Measurements from ENCODE around the gene AQP12B. TPM values are rescaled to one million over a fixed set of nuclear protein-coding genes. Genes with fewer than 3 reads are reported as not detected.

Gene AQP12B
- polyA plus RNA-seq, 1 donor from 2014 or later: not detected

GRCh38 chr2:240728827-240729226, 46.1 kb upstream of the AQP12B start:
- no peaks in the 10 kb centered on the region for H3K9me3 ChIP-seq (ENCODE audit: low read length)
- H4K20me1 ChIP-seq (ENCODE audit: insufficient read depth): no peaks in the 10 kb centered on the region
- TF ChIP-seq TAF1 (IDR thresholded peaks at IDR 0.05; ENCODE audit: low read depth) (no peak), RAD21 (conservative IDR thresholded peaks at IDR 0.05) (no peak), EZH2 (IDR thresholded peaks at IDR 0.05; ENCODE audit: borderline replicate concordance, insufficient read depth, low read length, poor library complexity, severe bottlenecking) (no peak), MXI1 (conservative IDR thresholded peaks at IDR 0.05; ENCODE audit: poor library complexity, severe bottlenecking) (no peak), POLR2AphosphoS5 (IDR thresholded peaks at IDR 0.05) (peak; percentile 31), SMC3 (conservative IDR thresholded peaks at IDR 0.05; ENCODE audit: poor library complexity) (no peak), EP300 (conservative IDR thresholded peaks at IDR 0.05; ENCODE audit: poor library complexity, severe bottlenecking) (peak; percentile 15), CTCF (IDR thresholded peaks at IDR 0.05; ENCODE audit: poor library complexity, severe bottlenecking) (no peak)
- TF ChIP-seq, protein P1, sequence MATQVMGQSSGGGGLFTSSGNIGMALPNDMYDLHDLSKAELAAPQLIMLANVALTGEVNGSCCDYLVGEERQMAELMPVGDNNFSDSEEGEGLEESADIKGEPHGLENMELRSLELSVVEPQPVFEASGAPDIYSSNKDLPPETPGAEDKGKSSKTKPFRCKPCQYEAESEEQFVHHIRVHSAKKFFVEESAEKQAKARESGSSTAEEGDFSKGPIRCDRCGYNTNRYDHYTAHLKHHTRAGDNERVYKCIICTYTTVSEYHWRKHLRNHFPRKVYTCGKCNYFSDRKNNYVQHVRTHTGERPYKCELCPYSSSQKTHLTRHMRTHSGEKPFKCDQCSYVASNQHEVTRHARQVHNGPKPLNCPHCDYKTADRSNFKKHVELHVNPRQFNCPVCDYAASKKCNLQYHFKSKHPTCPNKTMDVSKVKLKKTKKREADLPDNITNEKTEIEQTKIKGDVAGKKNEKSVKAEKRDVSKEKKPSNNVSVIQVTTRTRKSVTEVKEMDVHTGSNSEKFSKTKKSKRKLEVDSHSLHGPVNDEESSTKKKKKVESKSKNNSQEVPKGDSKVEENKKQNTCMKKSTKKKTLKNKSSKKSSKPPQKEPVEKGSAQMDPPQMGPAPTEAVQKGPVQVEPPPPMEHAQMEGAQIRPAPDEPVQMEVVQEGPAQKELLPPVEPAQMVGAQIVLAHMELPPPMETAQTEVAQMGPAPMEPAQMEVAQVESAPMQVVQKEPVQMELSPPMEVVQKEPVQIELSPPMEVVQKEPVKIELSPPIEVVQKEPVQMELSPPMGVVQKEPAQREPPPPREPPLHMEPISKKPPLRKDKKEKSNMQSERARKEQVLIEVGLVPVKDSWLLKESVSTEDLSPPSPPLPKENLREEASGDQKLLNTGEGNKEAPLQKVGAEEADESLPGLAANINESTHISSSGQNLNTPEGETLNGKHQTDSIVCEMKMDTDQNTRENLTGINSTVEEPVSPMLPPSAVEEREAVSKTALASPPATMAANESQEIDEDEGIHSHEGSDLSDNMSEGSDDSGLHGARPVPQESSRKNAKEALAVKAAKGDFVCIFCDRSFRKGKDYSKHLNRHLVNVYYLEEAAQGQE (IDR thresholded peaks at IDR 0.05; ENCODE audit: borderline replicate concordance): no peak
- no peaks in the 10 kb centered on the region for H3K79me2 ChIP-seq (replicated peaks; ENCODE audit: insufficient read depth, low read length)
- H3K27me3 ChIP-seq (ENCODE audit: insufficient read depth, low read depth, low read length): no peaks in the 10 kb centered on the region
- H2AFZ ChIP-seq (ENCODE audit: low read depth, low read length): no peak overlapping the region
- no peaks in the 10 kb centered on the region for H3K9me2 ChIP-seq (ENCODE audit: insufficient read depth, low read length)
- H3K36me3 ChIP-seq (ENCODE audit: insufficient read depth, low read length): no peaks in the 10 kb centered on the region
- no peak overlapping the region for H3K4me3 ChIP-seq (ENCODE audit: low read length)
- H3F3A ChIP-seq (ENCODE audit: insufficient read depth, low read length, poor library complexity, severe bottlenecking): no peaks in the 10 kb centered on the region
- H3K9ac ChIP-seq (ENCODE audit: low read length): no peak overlapping the region
- no peak overlapping the region for H3K4me2 ChIP-seq (ENCODE audit: low read length)
- H3K27ac ChIP-seq (ENCODE audit: low read length): no peak overlapping the region

DNA sequence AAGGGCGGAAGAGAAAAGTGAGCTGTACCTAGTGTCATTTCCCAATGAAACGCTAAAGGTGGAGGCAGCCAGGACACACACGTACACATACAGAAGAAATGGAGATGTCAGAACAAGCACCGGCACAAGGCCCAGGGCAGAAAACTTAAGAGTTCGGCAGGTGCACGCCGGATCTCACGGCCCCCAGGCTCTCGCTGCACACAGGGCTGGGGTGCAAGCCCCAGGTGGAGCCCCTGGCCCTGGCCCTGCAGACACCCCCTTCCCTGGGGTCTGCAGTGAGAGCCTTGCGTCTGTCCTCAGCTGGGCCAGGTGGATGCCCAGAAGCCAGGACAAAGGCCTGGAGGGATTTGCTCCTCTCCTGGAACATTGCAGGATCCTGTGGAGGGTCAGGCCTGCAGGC, 45.7 kb upstream of the AQP12B start:
- Histone ChIP-seq H4K20me1 (ENCODE audit: insufficient read depth) (no peaks in the 10 kb centered on the region), H3F3A (ENCODE audit: insufficient read depth, low read length, poor library complexity, severe bottlenecking) (no peaks in the 10 kb centered on the region), H3K27ac (ENCODE audit: low read length) (no peak overlapping the region), H2AFZ (ENCODE audit: low read depth, low read length) (no peak overlapping the region), H3K79me2 (replicated peaks; ENCODE audit: insufficient read depth, low read length) (no peaks in the 10 kb centered on the region), H3K9me2 (ENCODE audit: insufficient read depth, low read length) (no peaks in the 10 kb centered on the region), H3K36me3 (ENCODE audit: insufficient read depth, low read length) (no peaks in the 10 kb centered on the region), H3K9ac (ENCODE audit: low read length) (no peak overlapping the region), H3K4me3 (ENCODE audit: low read length) (no peak overlapping the region), H3K27me3 (ENCODE audit: insufficient read depth, low read depth, low read length) (no peaks in the 10 kb centered on the region), H3K4me2 (ENCODE audit: low read length) (no peak overlapping the region), H3K9me3 (ENCODE audit: low read length) (no peaks in the 10 kb centered on the region)
- TF ChIP-seq EZH2 (IDR thresholded peaks at IDR 0.05; ENCODE audit: borderline replicate concordance, insufficient read depth, low read length, poor library complexity, severe bottlenecking) (no peak), RAD21 (conservative IDR thresholded peaks at IDR 0.05) (no peak), POLR2AphosphoS5 (IDR thresholded peaks at IDR 0.05) (no peak), EP300 (conservative IDR thresholded peaks at IDR 0.05; ENCODE audit: poor library complexity, severe bottlenecking) (no peak), CTCF (IDR thresholded peaks at IDR 0.05; ENCODE audit: poor library complexity, severe bottlenecking) (no peak), SMC3 (conservative IDR thresholded peaks at IDR 0.05; ENCODE audit: poor library complexity) (no peak), MXI1 (conservative IDR thresholded peaks at IDR 0.05; ENCODE audit: poor library complexity, severe bottlenecking) (no peak), TAF1 (IDR thresholded peaks at IDR 0.05; ENCODE audit: low read depth) (no peak)
- TF ChIP-seq, protein P1 (IDR thresholded peaks at IDR 0.05; ENCODE audit: borderline replicate concordance): no peak
